ENCODE measurements around the gene BRK1. TPM values are rescaled to one million over a fixed set of nuclear protein-coding genes. Genes with fewer than 3 reads are reported as not detected.
"Not testable (repeated sequence)": the region's sequence is repeated elsewhere in the genome, so short reads cannot be mapped to it uniquely, and the experiment has no call there.

The BRK1 gene
- total and polyA plus RNA-seq, 2 donors = 82.3 to 252 TPM

GRCh38 chr3:10116928-10117327 is 1.5 kb downstream of the BRK1 start:
- no peaks in the 10 kb centered on the region for H3K36me3 ChIP-seq (ENCODE audit: insufficient read depth)

GRCh38 chr3:10119376-10119775 is 3.9 kb downstream of the BRK1 start:
- H3K36me3 ChIP-seq (ENCODE audit: insufficient read depth) = no peaks in the 10 kb centered on the region
- 83% methylated on average over 4 of the region's 4 CpGs for WGBS

More at GRCh38 chr3:10116928-10117327, 1.5 kb downstream of the BRK1 start:
- no peaks in the 10 kb centered on the region for H3K4me1 ChIP-seq (ENCODE audit: insufficient read depth)
- no peak for DNase-seq (ENCODE audit: extremely low spot score)
- H3K4me3 ChIP-seq (ENCODE audit: low read depth, low read length) = no peak overlapping the region
- 89% methylated on average over 4 of the region's 4 CpGs for WGBS
- H3K27ac ChIP-seq (ENCODE audit: low read depth) = no peak overlapping the region

GRCh38 chr3:10121064-10121463 is 5.6 kb downstream of the BRK1 start:
- Histone ChIP-seq H3K4me3 (ENCODE audit: low read depth, low read length) (no peak overlapping the region), H3K27ac (ENCODE audit: low read depth) (no peak overlapping the region), H3K4me1 (ENCODE audit: insufficient read depth) (no peaks in the 10 kb centered on the region), H3K36me3 (ENCODE audit: insufficient read depth) (no peaks in the 10 kb centered on the region)
- no peak for DNase-seq (ENCODE audit: extremely low spot score)
- 93% methylated on average over 2 of the region's 2 CpGs for WGBS

More at GRCh38 chr3:10119376-10119775, 3.9 kb downstream of the BRK1 start:
- Histone ChIP-seq H3K4me1 (ENCODE audit: insufficient read depth) (no peaks in the 10 kb centered on the region), H3K4me3 (ENCODE audit: low read depth, low read length) (no peak overlapping the region), H3K27ac (ENCODE audit: low read depth) (no peak overlapping the region)
- no peak for DNase-seq (ENCODE audit: extremely low spot score)

GRCh38 chr3:10122724-10123123 is 7.2 kb downstream of the BRK1 start:
- no peak for DNase-seq (ENCODE audit: extremely low spot score)
- H3K4me1 ChIP-seq (ENCODE audit: insufficient read depth) = no peaks in the 10 kb centered on the region
- no peak overlapping the region for H3K27ac ChIP-seq (ENCODE audit: low read depth)
- H3K36me3 ChIP-seq (ENCODE audit: insufficient read depth) = no peaks in the 10 kb centered on the region
- H3K4me3 ChIP-seq (ENCODE audit: low read depth, low read length) = no peak overlapping the region
- WGBS = 85% methylated on average over 4 of the region's 4 CpGs

GRCh38 chr3:10135872-10136271 is 20.4 kb downstream of the BRK1 start:
- DNase-seq (ENCODE audit: extremely low spot score); H3K27ac ChIP-seq (ENCODE audit: low read depth); H3K36me3 ChIP-seq (ENCODE audit: insufficient read depth); H3K4me1 ChIP-seq (ENCODE audit: insufficient read depth); H3K4me3 ChIP-seq (ENCODE audit: low read depth, low read length): not testable (repeated sequence)
- WGBS = 91% methylated on average over 9 of the region's 9 CpGs

- H3K36me3 ChIP-seq (ENCODE audit: insufficient read depth) = no peaks in the 10 kb centered on the region
- 92% methylated on average over 25 of the region's 25 CpGs for WGBS
- no peak for DNase-seq (ENCODE audit: extremely low spot score)
- no peak overlapping the region for H3K27ac ChIP-seq (ENCODE audit: low read depth)
- H3K4me3 ChIP-seq (ENCODE audit: low read depth, low read length) = no peak overlapping the region
- no peaks in the 10 kb centered on the region for H3K4me1 ChIP-seq (ENCODE audit: insufficient read depth)
These were observed 21.0 kb downstream of the BRK1 start for GRCh38 chr3:10136426-10137005.

GRCh38 chr3:10137178-10137577 is 21.7 kb downstream of the BRK1 start:
- no peak for DNase-seq (ENCODE audit: extremely low spot score)
- no peak overlapping the region for H3K4me3 ChIP-seq (ENCODE audit: low read depth, low read length)
- WGBS = 82% methylated on average over 4 of the region's 4 CpGs

GRCh38 chr3:10140996-10141546 is 25.6 kb downstream of the BRK1 start:
- Histone ChIP-seq H3K4me3 (ENCODE audit: low read depth, low read length) (no peak overlapping the region), H3K27ac (ENCODE audit: low read depth) (no peak overlapping the region)
- WGBS = 82% methylated on average over 23 of the region's 23 CpGs

More at GRCh38 chr3:10137178-10137577, 21.7 kb downstream of the BRK1 start:
- no peaks in the 10 kb centered on the region for H3K36me3 ChIP-seq (ENCODE audit: insufficient read depth)
- no peak overlapping the region for H3K27ac ChIP-seq (ENCODE audit: low read depth)
- H3K4me1 ChIP-seq (ENCODE audit: insufficient read depth) = no peaks in the 10 kb centered on the region

GRCh38 chr3:10142707-10143560 is 27.5 kb downstream of the BRK1 start:
- WGBS = 82% methylated on average over 29 of the region's 29 CpGs
- no peak overlapping the region for H3K27ac ChIP-seq (ENCODE audit: low read depth)

More at GRCh38 chr3:10140996-10141546, 25.6 kb downstream of the BRK1 start:
- no peak for DNase-seq (ENCODE audit: extremely low spot score)
- H3K36me3 ChIP-seq (ENCODE audit: insufficient read depth) = no peaks in the 10 kb centered on the region
- peaks cover 2% of the 10 kb centered on the region for H3K4me1 ChIP-seq (ENCODE audit: insufficient read depth)

GRCh38 chr3:10145685-10146084 is 30.2 kb downstream of the BRK1 start:
- no peaks in the 10 kb centered on the region for H3K36me3 ChIP-seq (ENCODE audit: insufficient read depth)
- H3K27ac ChIP-seq (ENCODE audit: low read depth) = no peak overlapping the region
- WGBS = 87% methylated on average over 4 of the region's 4 CpGs
- no peak overlapping the region for H3K4me3 ChIP-seq (ENCODE audit: low read depth, low read length)
- no peak for DNase-seq (ENCODE audit: extremely low spot score)
- peaks cover 2% of the 10 kb centered on the region for H3K4me1 ChIP-seq (ENCODE audit: insufficient read depth)

More at GRCh38 chr3:10142707-10143560, 27.5 kb downstream of the BRK1 start:
- H3K36me3 ChIP-seq (ENCODE audit: insufficient read depth) = no peaks in the 10 kb centered on the region
- no peak for DNase-seq (ENCODE audit: extremely low spot score)
- H3K4me3 ChIP-seq (ENCODE audit: low read depth, low read length) = peak overlapping the region; percentile 64
- peaks cover 2% of the 10 kb centered on the region for H3K4me1 ChIP-seq (ENCODE audit: insufficient read depth)

GRCh38 chr3:10149226-10149625 is 33.8 kb downstream of the BRK1 start:
- no peak for DNase-seq (ENCODE audit: extremely low spot score)
- H3K36me3 ChIP-seq (ENCODE audit: insufficient read depth) = peaks cover 5% of the 10 kb centered on the region
- 91% methylated on average over 8 of the region's 8 CpGs for WGBS

GRCh38 chr3:10150987-10151386 is 35.5 kb downstream of the BRK1 start:
- H3K4me3 ChIP-seq (ENCODE audit: low read depth, low read length) = no peak overlapping the region
- H3K4me1 ChIP-seq (ENCODE audit: insufficient read depth) = no peaks in the 10 kb centered on the region
- no peak overlapping the region for H3K27ac ChIP-seq (ENCODE audit: low read depth)
- peaks cover 5% of the 10 kb centered on the region for H3K36me3 ChIP-seq (ENCODE audit: insufficient read depth)
- DNase-seq (ENCODE audit: extremely low spot score) = no peak
- WGBS = 84% methylated on average over 6 of the region's 6 CpGs

More at GRCh38 chr3:10149226-10149625, 33.8 kb downstream of the BRK1 start:
- H3K4me1 ChIP-seq (ENCODE audit: insufficient read depth) = no peaks in the 10 kb centered on the region
- no peak overlapping the region for H3K4me3 ChIP-seq (ENCODE audit: low read depth, low read length)
- no peak overlapping the region for H3K27ac ChIP-seq (ENCODE audit: low read depth)

- no peak for DNase-seq (ENCODE audit: extremely low spot score)
- Histone ChIP-seq H3K36me3 (ENCODE audit: insufficient read depth) (peaks cover 5% of the 10 kb centered on the region), H3K4me3 (ENCODE audit: low read depth, low read length) (no peak overlapping the region), H3K4me1 (ENCODE audit: insufficient read depth) (no peaks in the 10 kb centered on the region), H3K27ac (ENCODE audit: low read depth) (no peak overlapping the region)
- 91% methylated on average over 14 of the region's 14 CpGs for WGBS
These were observed 39.1 kb downstream of the BRK1 start for GRCh38 chr3:10154335-10155122.

Measured in urinary bladder (tissue), 4 donors.